OCI-LY3 (cell line): ENCODE results near the gene RASA2.

Experiments
- H2AFZ ChIP-seq: fragments of 200-600, 300-600 bp; shearing (Covaris generic); 2 replicates; pipeline ENCODE4 v1.6.0; 2014; ENCODE audit warnings: antibody characterized with exemption, low read depth, low read length
- H3K27ac ChIP-seq: fragments of 200-600, 300-600 bp; sonication (generic); 2 replicates; pipeline ENCODE4 v1.5.1; 2014; ENCODE audit warnings: mild to moderate bottlenecking, low read length, moderate library complexity, mixed read lengths
- H3K27me3 ChIP-seq: fragments of 200-600, 300-600 bp; sonication (generic); 2 replicates; pipeline ENCODE4 v1.6.1; 2014; ENCODE audit warnings: low read depth, low read length, mixed read lengths
- H3K36me3 ChIP-seq: fragments of 200-600, 300-600 bp; sonication (generic); replicated peaks from 2 replicates; pipeline ENCODE3; 2014; ENCODE audit warnings: low read depth, low read length, mixed read lengths
- H3K4me1 ChIP-seq: fragments of 300-600, 200-600 bp; sonication (generic); 2 replicates; pipeline ENCODE4 v1.6.1; 2014; ENCODE audit warnings: low read length, mixed read lengths
- H3K4me2 ChIP-seq: fragments of 200-600, 300-600 bp; sonication (generic); 2 replicates; pipeline ENCODE4 v1.6.1; 2014; ENCODE audit warnings: low read length, mixed read lengths
- H3K4me3 ChIP-seq: fragments of 300-600, 200-600 bp; sonication (generic); 2 replicates; pipeline ENCODE4 v1.5.1; 2014; ENCODE audit warnings: antibody characterized with exemption, mild to moderate bottlenecking, low read length, moderate library complexity
- H3K79me2 ChIP-seq: fragments of 300-600, 200-600 bp; shearing (Covaris generic); 2 replicates; pipeline ENCODE4 v1.6.1; 2014; ENCODE audit warnings: mild to moderate bottlenecking, low read length, mixed read lengths
- H3K9ac ChIP-seq: fragments of 300-600, 200-600 bp; shearing (Covaris generic); 2 replicates; pipeline ENCODE4 v1.6.0; 2014; ENCODE audit warnings: mild to moderate bottlenecking, low read length, moderate library complexity
- H3K9me3 ChIP-seq: fragments of 200-600, 300-600 bp; shearing (Covaris generic); 2 replicates; pipeline ENCODE4 v1.6.1; 2014; ENCODE audit warnings: low read length, mixed read lengths; ENCODE audit not compliant: insufficient read depth
- H4K20me1 ChIP-seq: fragments of 200-600, 300-600 bp; sonication (generic); 2 replicates; pipeline ENCODE4 v1.6.1; 2016; ENCODE audit warnings: low read length, mixed read lengths; ENCODE audit not compliant: insufficient read depth
- EZH2phosphoT487 ChIP-seq: fragments of 200-600 bp; shearing (Covaris generic); IDR thresholded peaks from 2 replicates; pipeline ENCODE4 v1.6.1; 2018; ENCODE audit warnings: antibody characterized with exemption, mixed run types, low read depth
- TF ChIP-seq, protein P1 (sequence below): fragments of 200-600, 300-600 bp; sonication (generic); IDR thresholded peaks from 2 replicates; pipeline ENCODE4 v1.5.1; 2014; ENCODE audit warnings: antibody characterized with exemption, low read length, low read depth

Gene RASA2

DNA sequence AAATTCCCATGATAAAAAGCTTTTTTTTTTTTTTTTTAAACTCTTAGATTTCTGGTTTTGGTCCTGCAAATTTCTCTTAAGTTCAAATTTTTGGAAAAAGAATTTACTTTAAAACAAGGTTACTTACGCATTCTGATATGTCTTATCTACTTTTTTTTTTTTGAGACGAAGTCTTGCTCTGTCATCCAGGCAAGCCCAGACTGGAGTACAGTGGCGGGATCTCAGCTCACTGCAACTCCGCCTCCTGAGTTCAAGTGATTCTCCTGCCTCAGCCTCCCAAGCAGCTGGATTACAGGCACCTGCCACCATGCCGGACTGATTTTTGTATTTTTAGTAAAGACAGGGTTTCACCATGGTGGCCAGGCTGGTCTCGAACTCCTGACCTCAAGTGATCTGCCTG, 83.2 kb downstream of the RASA2 start:
- TF ChIP-seq, protein P1, sequence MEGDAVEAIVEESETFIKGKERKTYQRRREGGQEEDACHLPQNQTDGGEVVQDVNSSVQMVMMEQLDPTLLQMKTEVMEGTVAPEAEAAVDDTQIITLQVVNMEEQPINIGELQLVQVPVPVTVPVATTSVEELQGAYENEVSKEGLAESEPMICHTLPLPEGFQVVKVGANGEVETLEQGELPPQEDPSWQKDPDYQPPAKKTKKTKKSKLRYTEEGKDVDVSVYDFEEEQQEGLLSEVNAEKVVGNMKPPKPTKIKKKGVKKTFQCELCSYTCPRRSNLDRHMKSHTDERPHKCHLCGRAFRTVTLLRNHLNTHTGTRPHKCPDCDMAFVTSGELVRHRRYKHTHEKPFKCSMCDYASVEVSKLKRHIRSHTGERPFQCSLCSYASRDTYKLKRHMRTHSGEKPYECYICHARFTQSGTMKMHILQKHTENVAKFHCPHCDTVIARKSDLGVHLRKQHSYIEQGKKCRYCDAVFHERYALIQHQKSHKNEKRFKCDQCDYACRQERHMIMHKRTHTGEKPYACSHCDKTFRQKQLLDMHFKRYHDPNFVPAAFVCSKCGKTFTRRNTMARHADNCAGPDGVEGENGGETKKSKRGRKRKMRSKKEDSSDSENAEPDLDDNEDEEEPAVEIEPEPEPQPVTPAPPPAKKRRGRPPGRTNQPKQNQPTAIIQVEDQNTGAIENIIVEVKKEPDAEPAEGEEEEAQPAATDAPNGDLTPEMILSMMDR, result no peak
- no peak for TF ChIP-seq EZH2phosphoT487
- H3K36me3 ChIP-seq, result no peaks in the 10 kb centered on the region

DNA sequence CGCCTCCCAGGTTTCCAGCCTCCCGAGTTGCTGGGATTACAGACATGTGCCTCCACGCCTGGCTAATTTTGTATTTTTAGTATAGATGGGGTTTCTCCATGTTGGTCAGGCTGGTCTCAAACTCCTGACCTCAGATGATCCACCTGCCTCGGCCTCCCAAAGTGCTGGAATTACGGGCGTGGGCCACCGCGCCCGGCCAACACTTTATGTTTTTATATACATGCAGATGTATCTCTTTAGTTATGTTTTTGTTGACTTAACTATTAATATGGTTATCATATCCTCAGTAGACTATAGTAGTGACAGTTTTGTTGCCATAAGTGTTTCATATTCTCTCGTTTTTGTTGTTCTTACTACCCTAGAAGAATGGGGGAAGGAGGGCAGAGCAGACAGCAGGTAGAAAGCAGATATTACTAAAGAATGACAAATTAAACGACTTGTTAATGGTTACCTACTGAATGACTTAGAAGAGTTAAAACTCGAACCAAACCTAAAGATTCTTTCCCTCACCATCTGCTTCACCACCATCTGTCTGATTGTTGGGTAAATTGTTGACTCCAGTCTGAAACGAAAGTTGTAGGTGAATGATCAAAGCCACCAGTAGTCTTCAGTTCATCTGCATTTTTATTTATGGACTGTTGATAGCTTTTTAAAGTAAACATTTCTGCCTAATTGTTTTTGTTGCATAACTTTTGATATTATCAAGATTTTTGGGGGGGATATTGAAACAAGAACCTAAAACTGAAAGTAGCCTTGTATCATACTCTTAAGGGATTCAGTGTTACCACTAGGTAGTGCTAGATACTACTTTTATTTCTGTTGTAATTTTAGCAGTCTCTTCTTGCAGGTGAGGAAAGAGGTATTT, 89.3 kb downstream of the RASA2 start:
- H3K4me1 ChIP-seq, result peaks cover 10% of the 10 kb centered on the region
- TF ChIP-seq, protein P1, result peak; percentile 66
- no peak for TF ChIP-seq EZH2phosphoT487
- H4K20me1 ChIP-seq, result no peaks in the 10 kb centered on the region
- no peaks in the 10 kb centered on the region for H3K27me3 ChIP-seq
- H3K79me2 ChIP-seq, result no peaks in the 10 kb centered on the region
- H3K27ac ChIP-seq, result peak overlapping the region; percentile 24; the same call in 1 of the 2 replicates
- peak overlapping the region; percentile 34 for H3K4me3 ChIP-seq
- H2AFZ ChIP-seq, result no peak overlapping the region
- no peak overlapping the region for H3K9ac ChIP-seq
- H3K4me2 ChIP-seq, result peak overlapping the region; percentile 49
- no peaks in the 10 kb centered on the region for H3K9me3 ChIP-seq
- peaks cover 7% of the 10 kb centered on the region for H3K36me3 ChIP-seq

More for the DNA sequence above, 83.2 kb downstream of the RASA2 start:
- no peak overlapping the region for H2AFZ ChIP-seq
- H3K27ac ChIP-seq, result no peak overlapping the region
- H3K9ac ChIP-seq, result no peak overlapping the region
- H3K4me3 ChIP-seq, result no peak overlapping the region
- no peaks in the 10 kb centered on the region for H3K79me2 ChIP-seq
- no peak overlapping the region for H3K4me2 ChIP-seq
- no peaks in the 10 kb centered on the region for H4K20me1 ChIP-seq
- no peaks in the 10 kb centered on the region for H3K27me3 ChIP-seq
- H3K9me3 ChIP-seq, result no peaks in the 10 kb centered on the region
- no peaks in the 10 kb centered on the region for H3K4me1 ChIP-seq

DNA sequence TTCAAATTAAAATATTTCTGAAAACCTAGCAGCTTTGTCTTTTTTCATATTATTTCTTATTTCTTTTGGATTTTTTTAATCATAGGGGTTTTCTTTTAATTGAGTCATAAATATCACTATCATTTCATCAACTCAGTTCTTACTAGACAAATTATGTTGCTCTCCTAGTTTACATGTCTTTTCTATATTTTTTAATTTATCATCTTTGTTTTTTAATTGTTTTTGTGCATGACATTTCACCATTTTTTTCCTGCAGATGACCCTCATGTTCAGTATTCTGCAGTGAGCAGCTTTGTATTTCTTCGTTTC, 89.9 kb downstream of the RASA2 start:
- TF ChIP-seq EZH2phosphoT487, result no peak
- TF ChIP-seq, protein P1, result no peak
- no peaks in the 10 kb centered on the region for H3K27me3 ChIP-seq
- H3K36me3 ChIP-seq, result peaks cover 7% of the 10 kb centered on the region
- peaks cover 10% of the 10 kb centered on the region for H3K4me1 ChIP-seq
- no peaks in the 10 kb centered on the region for H3K9me3 ChIP-seq
- no peak overlapping the region for H3K27ac ChIP-seq
- no peak overlapping the region for H2AFZ ChIP-seq
- H3K4me3 ChIP-seq, result no peak overlapping the region
- H3K9ac ChIP-seq, result no peak overlapping the region
- H4K20me1 ChIP-seq, result no peaks in the 10 kb centered on the region
- H3K79me2 ChIP-seq, result no peaks in the 10 kb centered on the region
- no peak overlapping the region for H3K4me2 ChIP-seq

DNA sequence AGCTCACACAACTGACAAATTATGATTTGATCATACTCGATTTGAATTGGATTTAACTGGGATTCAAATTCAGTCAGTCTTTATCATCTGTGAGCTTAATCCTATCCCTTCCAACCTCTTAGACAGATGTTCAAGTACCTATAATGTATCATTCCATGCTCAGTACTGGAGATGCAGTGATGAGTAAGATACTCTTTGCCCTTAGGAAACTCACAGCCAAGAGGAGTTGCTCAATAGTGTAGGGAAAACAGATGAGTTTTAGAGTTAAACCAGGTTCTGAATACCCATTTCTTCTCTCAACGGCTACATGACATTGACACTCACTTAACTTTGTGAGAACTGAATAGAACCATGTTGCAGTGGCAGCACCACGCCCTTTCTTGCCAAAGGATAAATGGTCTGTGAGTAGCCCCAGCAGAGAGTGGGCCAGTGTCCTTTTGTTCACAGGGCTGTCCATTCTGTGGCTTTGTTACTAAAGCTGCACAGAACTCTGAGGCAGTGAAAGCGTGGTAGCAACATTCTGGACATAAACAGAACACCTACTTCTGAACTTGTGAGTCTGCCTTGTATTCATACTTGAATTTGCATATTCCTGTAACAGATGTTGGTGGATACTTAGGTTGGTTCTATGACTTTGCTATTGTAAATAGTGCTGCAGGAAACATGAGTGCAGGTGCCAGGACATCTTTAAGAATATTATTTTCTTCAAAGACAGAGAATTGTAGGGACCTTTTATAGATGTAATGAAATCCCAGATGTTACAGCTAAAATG, 91.6 kb downstream of the RASA2 start:
- Histone ChIP-seq H3K9me3 (no peaks in the 10 kb centered on the region), H3K4me1 (peaks cover 10% of the 10 kb centered on the region), H3K27ac (no peak overlapping the region), H3K36me3 (peaks cover 7% of the 10 kb centered on the region), H3K4me2 (no peak overlapping the region), H3K79me2 (no peaks in the 10 kb centered on the region), H4K20me1 (no peaks in the 10 kb centered on the region), H3K4me3 (no peak overlapping the region), H3K27me3 (no peaks in the 10 kb centered on the region), H2AFZ (no peak overlapping the region), H3K9ac (no peak overlapping the region)
- TF ChIP-seq EZH2phosphoT487, result no peak
- TF ChIP-seq, protein P1, result no peak
